Smooth muscle cell (in vitro differentiated cells): ENCODE results near the gene CHTF18. TPM values are rescaled to one million over a fixed set of nuclear protein-coding genes. Genes with fewer than 3 reads are reported as not detected.

Experiments used
- DNase-seq: peaks from one replicate; lab custom pipeline; 2025; ENCODE audit not compliant: unreplicated experiment; lab: John Stamatoyannopoulos, UW
- H2AFZ ChIP-seq: fragments of 200-600 bp; sonication (generic); 2 replicates; pipeline ENCODE4 v1.6.0; 2016; ENCODE audit warnings: antibody characterized with exemption, low read depth, mild to moderate bottlenecking
- H3F3A ChIP-seq: fragments of 200-600 bp; sonication (generic); 2 replicates; pipeline ENCODE4 v1.6.0; 2017; ENCODE audit warnings: antibody characterized with exemption, low read depth
- H3K27ac ChIP-seq: fragments of 200-600 bp; sonication (generic); 2 replicates; pipeline ENCODE4 v1.5.1; 2016; ENCODE audit warnings: low read depth, mild to moderate bottlenecking
- H3K27me3 ChIP-seq: fragments of 200-600 bp; sonication (generic); 2 replicates; pipeline ENCODE4 v1.6.1; 2016; ENCODE audit warnings: low read depth, mild to moderate bottlenecking
- H3K36me3 ChIP-seq: fragments of 200-600 bp; sonication (generic); 2 replicates; pipeline ENCODE4 v1.5.1; 2016; ENCODE audit warnings: low read depth
- H3K4me1 ChIP-seq: fragments of 200-600 bp; sonication (generic); 2 replicates; pipeline ENCODE4 v1.5.1; 2016; ENCODE audit warnings: low read depth
- H3K4me2 ChIP-seq: fragments of 200-600 bp; sonication (generic); 2 replicates; pipeline ENCODE4 v1.6.0; 2016; ENCODE audit warnings: mild to moderate bottlenecking
- H3K4me3 ChIP-seq: fragments of 200-600 bp; sonication (generic); 2 replicates; pipeline ENCODE4 v1.5.1; 2016; ENCODE audit warnings: mild to moderate bottlenecking
- H3K79me2 ChIP-seq: fragments of 200-600 bp; sonication (generic); 2 replicates; pipeline ENCODE4 v1.6.0; 2016; ENCODE audit warnings: low read depth, mild to moderate bottlenecking
- H3K9ac ChIP-seq: fragments of 200-600 bp; sonication (generic); 2 replicates; pipeline ENCODE4 v1.6.0; 2016; ENCODE audit warnings: low read depth
- H3K9me3 ChIP-seq: fragments of 200-600 bp; sonication (generic); replicated peaks from 2 replicates; pipeline ENCODE4 v1.5.1; 2016; ENCODE audit warnings: low read depth
- H4K20me1 ChIP-seq: fragments of 200-600 bp; sonication (generic); 2 replicates; pipeline ENCODE4 v1.6.0; 2016; ENCODE audit warnings: low read depth
- WGBS: methylation state at CpG from one replicate; pipeline ENCODE4 v1.1.7; 2016; ENCODE audit warnings: low lambda C conversion rate; 5-methylcytosine and 5-hydroxymethylcytosine counted together
- polyA plus RNA-seq: library from polyadenylated mRNA; unstranded; fragments of >200 nt; fragmentation: Nextera tagmentation; extraction: Ambion mirVana; gene quantifications from 2 replicates; pipeline ENCODE4 v1.2.1, GENCODE V29; 2016
- total RNA-seq: library from RNA; depleted of rRNA; stranded (reverse); fragments of >200 nt; gene quantifications from 2 replicates; pipeline ENCODE4 v1.2.3, GENCODE V29; 2014
- TF ChIP-seq, protein P1 (sequence below): fragments of 200-600 bp; sonication (generic); IDR thresholded peaks from 2 replicates; pipeline ENCODE4 v1.5.1; 2017; ENCODE audit warnings: borderline replicate concordance, mild to moderate bottlenecking, antibody characterized with exemption; ENCODE audit not compliant: insufficient read depth, poor library complexity, severe bottlenecking

The CHTF18 gene
- total and polyA plus RNA-seq, 2 experiments from 2014 or later, result 27.2 to 33.2 TPM

GRCh38 chr16:765488-765865 is 22.9 kb upstream of the CHTF18 start:
- H3K9ac ChIP-seq, result no peak overlapping the region
- no peak overlapping the region for H3K4me2 ChIP-seq
- no peaks in the 10 kb centered on the region for H3F3A ChIP-seq
- no peak overlapping the region for H3K4me3 ChIP-seq
- TF ChIP-seq, protein P1, sequence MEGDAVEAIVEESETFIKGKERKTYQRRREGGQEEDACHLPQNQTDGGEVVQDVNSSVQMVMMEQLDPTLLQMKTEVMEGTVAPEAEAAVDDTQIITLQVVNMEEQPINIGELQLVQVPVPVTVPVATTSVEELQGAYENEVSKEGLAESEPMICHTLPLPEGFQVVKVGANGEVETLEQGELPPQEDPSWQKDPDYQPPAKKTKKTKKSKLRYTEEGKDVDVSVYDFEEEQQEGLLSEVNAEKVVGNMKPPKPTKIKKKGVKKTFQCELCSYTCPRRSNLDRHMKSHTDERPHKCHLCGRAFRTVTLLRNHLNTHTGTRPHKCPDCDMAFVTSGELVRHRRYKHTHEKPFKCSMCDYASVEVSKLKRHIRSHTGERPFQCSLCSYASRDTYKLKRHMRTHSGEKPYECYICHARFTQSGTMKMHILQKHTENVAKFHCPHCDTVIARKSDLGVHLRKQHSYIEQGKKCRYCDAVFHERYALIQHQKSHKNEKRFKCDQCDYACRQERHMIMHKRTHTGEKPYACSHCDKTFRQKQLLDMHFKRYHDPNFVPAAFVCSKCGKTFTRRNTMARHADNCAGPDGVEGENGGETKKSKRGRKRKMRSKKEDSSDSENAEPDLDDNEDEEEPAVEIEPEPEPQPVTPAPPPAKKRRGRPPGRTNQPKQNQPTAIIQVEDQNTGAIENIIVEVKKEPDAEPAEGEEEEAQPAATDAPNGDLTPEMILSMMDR, result no peak
- no peaks in the 10 kb centered on the region for H3K36me3 ChIP-seq
- no peaks in the 10 kb centered on the region for H3K4me1 ChIP-seq
- no peaks in the 10 kb centered on the region for H4K20me1 ChIP-seq
- no peaks in the 10 kb centered on the region for H3K79me2 ChIP-seq
- H3K27me3 ChIP-seq, result no peaks in the 10 kb centered on the region
- DNase-seq, result no peak
- 94% methylated on average over 21 of the region's 29 CpGs for WGBS
- H2AFZ ChIP-seq, result no peak overlapping the region
- H3K9me3 ChIP-seq, result no peaks in the 10 kb centered on the region
- no peak overlapping the region for H3K27ac ChIP-seq

DNA sequence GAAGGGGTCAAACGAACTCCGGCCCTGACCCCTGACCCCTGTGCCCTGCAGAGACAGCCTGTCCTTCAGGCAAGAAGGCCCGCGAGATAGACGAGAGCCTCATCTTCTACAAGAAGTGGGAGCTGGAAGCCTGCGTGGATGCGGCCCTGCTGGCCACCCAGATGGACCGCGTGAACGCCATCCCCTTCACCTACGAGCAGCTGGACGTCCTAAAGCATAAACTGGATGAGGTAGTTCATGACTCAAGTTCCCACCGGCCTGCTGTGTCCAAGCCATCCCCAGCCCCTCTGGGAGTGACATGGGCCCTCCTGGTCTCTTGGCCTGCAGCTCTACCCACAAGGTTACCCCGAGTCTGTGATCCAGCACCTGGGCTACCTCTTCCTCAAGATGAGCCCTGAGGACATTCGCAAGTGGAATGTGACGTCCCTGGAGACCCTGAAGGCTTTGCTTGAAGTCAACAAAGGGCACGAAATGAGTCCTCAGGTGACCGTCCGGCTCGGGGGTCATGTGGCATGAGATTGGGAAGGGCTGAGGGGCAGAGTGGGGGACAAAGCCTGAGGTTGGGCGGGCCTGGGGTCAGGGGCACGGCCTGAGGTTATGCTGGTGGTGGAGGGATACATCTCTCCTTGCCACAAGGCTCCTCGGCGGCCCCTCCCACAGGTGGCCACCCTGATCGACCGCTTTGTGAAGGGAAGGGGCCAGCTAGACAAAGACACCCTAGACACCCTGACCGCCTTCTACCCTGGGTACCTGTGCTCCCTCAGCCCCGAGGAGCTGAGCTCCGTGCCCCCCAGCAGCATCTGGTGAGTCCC is 22.2 kb upstream of the CHTF18 start:
- Histone ChIP-seq H3F3A (no peaks in the 10 kb centered on the region), H3K4me2 (no peak overlapping the region), H3K27me3 (no peaks in the 10 kb centered on the region), H3K79me2 (no peaks in the 10 kb centered on the region), H3K9me3 (no peaks in the 10 kb centered on the region), H3K27ac (no peak overlapping the region), H3K4me3 (no peak overlapping the region), H3K36me3 (no peaks in the 10 kb centered on the region), H2AFZ (no peak overlapping the region), H4K20me1 (no peaks in the 10 kb centered on the region), H3K9ac (no peak overlapping the region), H3K4me1 (no peaks in the 10 kb centered on the region)
- 93% methylated on average over 29 of the region's 29 CpGs for WGBS
- no peak for DNase-seq
- TF ChIP-seq, protein P1, result no peak

GRCh38 chr16:766820-767640 is 21.4 kb upstream of the CHTF18 start:
- H3K79me2 ChIP-seq, result no peaks in the 10 kb centered on the region
- H3K4me3 ChIP-seq, result no peak overlapping the region
- H3K36me3 ChIP-seq, result no peaks in the 10 kb centered on the region
- no peak overlapping the region for H3K27ac ChIP-seq
- no peak overlapping the region for H3K4me2 ChIP-seq
- H3K9me3 ChIP-seq, result no peaks in the 10 kb centered on the region
- H3K4me1 ChIP-seq, result no peaks in the 10 kb centered on the region
- TF ChIP-seq, protein P1, result no peak
- H3F3A ChIP-seq, result no peaks in the 10 kb centered on the region
- H4K20me1 ChIP-seq, result no peaks in the 10 kb centered on the region
- WGBS, result 91% methylated on average over 29 of the region's 48 CpGs
- no peak for DNase-seq
- no peak overlapping the region for H2AFZ ChIP-seq
- no peak overlapping the region for H3K9ac ChIP-seq
- no peaks in the 10 kb centered on the region for H3K27me3 ChIP-seq
